Endothelial cell of umbilical vein (primary cell): Measurements from ENCODE around the gene CHCHD4. TPM values are rescaled to one million over a fixed set of nuclear protein-coding genes. Genes with fewer than 3 reads are reported as not detected.
A peak's percentile ranks its signal among the peaks of the same experiment; 100 is the strongest.

Experiments used
- BruUV-seq: library from RNA; stranded (reverse); fragments of 400-500 nt; replicated peaks from 2 replicates; lab custom pipeline; 2021; lab: Mats Ljungman, UMichigan
- CTCF ChIA-PET: fragments of 300-600, 350-600 bp; sonication (Branson Sonifier 250); formaldehyde crosslinking; loops from one replicate; lab custom pipeline; 2021; ENCODE audit warnings: antibody characterized with exemption, inconsistent platforms; lab: Charles Lee
- POLR2A ChIA-PET: fragments of 300-600, 350-600 bp; sonication (Branson Sonifier 250); formaldehyde crosslinking; loops from one replicate; lab custom pipeline; 2021; ENCODE audit warnings: antibody characterized with exemption, inconsistent platforms; lab: Charles Lee
- DNase-seq: peaks from one replicate; pipeline ENCODE4 v3.0.0-alpha.2; 2011; ENCODE audit warnings: low read depth, low spot score
- FAIRE-seq: peaks from 2 replicates; lab custom pipeline; 2011; peaks lifted over from hg19 to GRCh38; lab: Jason Lieb, UNC
- H2AFZ ChIP-seq: 2 replicates; pipeline ENCODE4 v1.6.0; 2012; ENCODE audit warnings: low read depth, low read length, control low read depth, inconsistent platforms
- H3K27ac ChIP-seq: 2 replicates; pipeline ENCODE4 v1.5.1; 2011; ENCODE audit warnings: low read depth, mild to moderate bottlenecking, control low read depth, low read length, moderate library complexity; ENCODE audit not compliant: insufficient read depth
- H3K27me3 ChIP-seq, 2 experiments: 2 replicates each; pipeline versions ENCODE4 v1.6.0 to v1.6.1; 2011; ENCODE audit warnings: low read length in 2 of 2, mixed read lengths in 1 of 2; ENCODE audit not compliant: control insufficient read depth in 2 of 2, insufficient read depth in 2 of 2
- H3K36me3 ChIP-seq, 2 experiments: 2 replicates in 1 of 2; 3 replicates in 1 of 2; pipeline ENCODE4 v1.5.1; 2011; ENCODE audit warnings: low read length in 2 of 2, mild to moderate bottlenecking in 1 of 2, moderate library complexity in 1 of 2; ENCODE audit not compliant: control insufficient read depth in 2 of 2, insufficient read depth in 2 of 2; ENCODE audit errors: extremely low read depth in 1 of 2
- H3K4me1 ChIP-seq: 3 replicates; pipeline ENCODE4 v1.5.1; 2011; ENCODE audit warnings: mild to moderate bottlenecking, low read length; ENCODE audit not compliant: control insufficient read depth, insufficient read depth; ENCODE audit errors: extremely low read depth
- H3K4me2 ChIP-seq: 2 replicates; pipeline ENCODE4 v1.6.1; 2011; ENCODE audit warnings: low read length, control low read depth, mixed read lengths; ENCODE audit not compliant: insufficient read depth
- H3K4me3 ChIP-seq, 3 experiments: fragments of 200-600 bp in 1 of 3; sonication (generic), shearing (Covaris generic) in 1 of 3; replicated peaks in 1 of 3; 2 replicates each; pipeline ENCODE4 v1.5.1; 2011 to 2016; ENCODE audit warnings: control low read depth in 3 of 3, low read length in 3 of 3, mild to moderate bottlenecking in 2 of 3, inconsistent platforms in 1 of 3, low read depth in 1 of 3, moderate library complexity in 1 of 3; ENCODE audit not compliant: insufficient read depth in 1 of 3
- H3K79me2 ChIP-seq: 2 replicates; pipeline ENCODE4 v1.6.0; 2012; ENCODE audit warnings: low read length, inconsistent platforms; ENCODE audit not compliant: control insufficient read depth, insufficient read depth
- H3K9ac ChIP-seq: replicated peaks from 2 replicates; pipeline ENCODE3; 2011; ENCODE audit warnings: low read length, control low read depth; ENCODE audit not compliant: insufficient read depth; ENCODE audit errors: extremely low read depth
- H3K9me1 ChIP-seq: replicated peaks from 3 replicates; pipeline ENCODE4 v1.6.0; 2011; ENCODE audit warnings: mild to moderate bottlenecking, low read length; ENCODE audit not compliant: control insufficient read depth, insufficient read depth; ENCODE audit errors: extremely low read depth
- H3K9me3 ChIP-seq: replicated peaks from 2 replicates; pipeline ENCODE4 v1.5.1; 2012; ENCODE audit warnings: low read length, inconsistent platforms; ENCODE audit not compliant: control insufficient read depth, insufficient read depth
- H4K20me1 ChIP-seq: replicated peaks from 2 replicates; pipeline ENCODE3; 2011; ENCODE audit warnings: mild to moderate bottlenecking, low read length; ENCODE audit not compliant: control insufficient read depth, insufficient read depth; ENCODE audit errors: extremely low read depth
- CTCF ChIP-seq, 2 donors: IDR thresholded peaks; 1 replicate in 1 of 2; 2 replicates in 1 of 2; pipeline ENCODE4 v1.5.1; 2011; ENCODE audit warnings: low read length in 2 of 2, mild to moderate bottlenecking in 2 of 2, moderate library complexity in 2 of 2, control low read depth in 1 of 2, inconsistent platforms in 1 of 2, low read depth in 1 of 2; ENCODE audit not compliant: insufficient read depth in 1 of 2; ENCODE audit errors: extremely low read depth in 1 of 2
- EZH2 ChIP-seq: IDR thresholded peaks from 2 replicates; pipeline ENCODE4 v1.6.1; 2012; ENCODE audit warnings: borderline replicate concordance, low read depth, mild to moderate bottlenecking, moderate library complexity, low read length, inconsistent platforms; ENCODE audit not compliant: severe bottlenecking
- FOS ChIP-seq: IDR thresholded peaks from 2 replicates; pipeline ENCODE4 v1.6.1; 2011; ENCODE audit warnings: mild to moderate bottlenecking, low read length, moderate library complexity, borderline replicate concordance; ENCODE audit not compliant: insufficient read depth
- GATA2 ChIP-seq: IDR thresholded peaks from 2 replicates; pipeline ENCODE4 v1.7.0; 2011; ENCODE audit warnings: low read depth, mild to moderate bottlenecking, moderate library complexity, mixed read lengths, low read length; ENCODE audit not compliant: insufficient read length, insufficient read depth
- JUN ChIP-seq: IDR thresholded peaks from 2 replicates; pipeline ENCODE4 v1.6.1; 2011; ENCODE audit warnings: borderline replicate concordance, low read depth; ENCODE audit not compliant: insufficient read length, insufficient read depth
- MAX ChIP-seq: IDR thresholded peaks from 2 replicates; pipeline ENCODE4 v1.6.1; 2011; ENCODE audit not compliant: insufficient read depth, insufficient read length
- MYC ChIP-seq: IDR thresholded peaks from one replicate; pipeline ENCODE4 v1.6.1; 2011; ENCODE audit warnings: mild to moderate bottlenecking, low read depth, low read length
- POLR2A ChIP-seq: IDR thresholded peaks from 2 replicates; pipeline ENCODE4 v1.6.1; 2012; ENCODE audit warnings: low read depth, mild to moderate bottlenecking, control low read depth, low read length
- POLR2AphosphoS5 ChIP-seq: IDR thresholded peaks from 2 replicates; pipeline ENCODE4 v1.6.1; 2012; ENCODE audit warnings: low read depth, mild to moderate bottlenecking, control low read depth, low read length, moderate library complexity; ENCODE audit not compliant: insufficient read depth
- dilution Hi-C: fragments of 300-500 bp; cut with MboI; formaldehyde crosslinking; loops from one replicate; pipeline ENCODE4 v1.15.0; 2019; ENCODE audit warnings: low sequenced_read_pairs; ENCODE audit not compliant: extremely low pct_ligation_motif_present
- intact Hi-C: fragments of 100-400 bp; cut with micrococcal nuclease; formaldehyde crosslinking; loops from one replicate; pipeline ENCODE4 v1.10.0; 2022
- polyA plus RNA-seq, 4 experiments: library from polyadenylated mRNA; depleted of rRNA in 3 of 4; stranded (reverse) in 3 of 4; unstranded in 1 of 4; fragments of >200 nt; gene quantifications; 2 replicates each; pipeline versions ENCODE4 v1.2.1 to v1.2.3, GENCODE V29; 2011 to 2012; ENCODE audit warnings: missing spikeins in 1 of 4
- total RNA-seq: library from RNA; stranded (reverse); gene quantifications from 2 replicates; pipeline ENCODE4 v1.2.3, GENCODE V29; 2021

CHCHD4 gene
- total and polyA plus RNA-seq, 2 donors (not counting 3 experiments of a cell fraction or from before 2014, with no cell fraction given), result 8.5 to 13.6 TPM

- no peak overlapping the region for H3K4me3 ChIP-seq
- peak overlapping the region; percentile 88 for H3K4me2 ChIP-seq
Measured at GRCh38 chr3:14142567-14143270, 18.0 kb upstream of the CHCHD4 start.

GRCh38 chr3:14141602-14142341 lies 17.1 kb upstream of the CHCHD4 start:
- FAIRE-seq (peak; percentile 47), DNase-seq (peak; percentile 59)
- H3K79me2 ChIP-seq, result no peaks in the 10 kb centered on the region
- no peak overlapping the region for H3K4me3 ChIP-seq
- peak overlapping the region; percentile 100 for H3K27ac ChIP-seq
- H3K9ac ChIP-seq, result peak overlapping the region; percentile 7
- H3K4me2 ChIP-seq, result no peak overlapping the region
- CTCF ChIA-PET, result interaction anchor here (1.5 to 4.9 kb wide), 2 partner anchors 17 to 245 kb away, joined by 4 to 30 read pairs; partner anchors contain the start of genes CHCHD4 and TMEM43
- intact Hi-C loops (loop anchor here (5.0 to 10.0 kb wide), 4 partner anchors 263 to 1921 kb away; partner anchors contain the start of genes NR2C2 and SLC6A6), dilution Hi-C loops (no loop called here)
- H3K36me3 ChIP-seq, result peaks cover 0 to 27% of the 10 kb centered on the region in 2 experiments
- H3K4me1 ChIP-seq, result peaks cover 41% of the 10 kb centered on the region
- no peaks in the 10 kb centered on the region for H3K9me1 ChIP-seq
- no peaks in the 10 kb centered on the region for H4K20me1 ChIP-seq
- TF ChIP-seq CTCF (IDR thresholded peaks at IDR 0.05; ENCODE audit: extremely low read depth in 1 of 2, insufficient read depth in 1 of 2, low read depth in 1 of 2, low read length in 2 of 2), result no peak
- no peak for TF ChIP-seq MAX
- TF ChIP-seq MYC, result no peak
- no peak for TF ChIP-seq FOS
- TF ChIP-seq POLR2AphosphoS5, result no peak
- TF ChIP-seq JUN, result no peak
- no peak for TF ChIP-seq GATA2
- TF ChIP-seq EZH2, result no peak
- TF ChIP-seq POLR2A, result no peak
- H2AFZ ChIP-seq, result no peak overlapping the region
- H3K27me3 ChIP-seq, result no peaks in the 10 kb centered on the region
- POLR2A ChIA-PET, result interaction anchor here (2.9 kb wide), 1 partner anchor 17 kb away, joined by 11 read pairs; the partner anchor contains the start of genes CHCHD4 and TMEM43
- no TSS peak for BruUV-seq
- H3K9me3 ChIP-seq, result no peaks in the 10 kb centered on the region

More at GRCh38 chr3:14142567-14143270, 18.0 kb upstream of the CHCHD4 start:
- ChIA-PET CTCF (interaction anchor here (0.8 to 4.9 kb wide), 3 partner anchors 9 to 246 kb away, joined by 3 to 30 read pairs (median 4); partner anchors contain the start of genes CHCHD4 and TMEM43), POLR2A (interaction anchor here (2.9 kb wide), 1 partner anchor 17 kb away, joined by 11 read pairs; the partner anchor contains the start of genes CHCHD4 and TMEM43)
- Histone ChIP-seq H3K9me3 (no peaks in the 10 kb centered on the region), H3K9me1 (no peaks in the 10 kb centered on the region), H3K27me3 (no peaks in the 10 kb centered on the region), H3K36me3 (peaks cover 0 to 22% of the 10 kb centered on the region in 2 experiments), H2AFZ (no peak overlapping the region), H3K9ac (peak overlapping the region; percentile 93), H3K27ac (peak overlapping the region; percentile 100), H4K20me1 (no peaks in the 10 kb centered on the region), H3K4me1 (peaks cover 41% of the 10 kb centered on the region), H3K79me2 (no peaks in the 10 kb centered on the region)
- intact Hi-C loops, result loop anchor here (5.0 to 10.0 kb wide), 4 partner anchors 262 to 1920 kb away; partner anchors contain the start of genes NR2C2 and SLC6A6
- TSS peak; percentile 5 for BruUV-seq
- dilution Hi-C loops, result no loop called here
- no peak for FAIRE-seq
- DNase-seq, result no peak
- TF ChIP-seq EZH2 (no peak), FOS (no peak)
